A549 (cell line): ENCODE measurements around the gene PMM2. TPM values are rescaled to one million over a fixed set of nuclear protein-coding genes. Genes with fewer than 3 reads are reported as not detected.

Source experiments
- polyA plus RNA-seq, 4 experiments: library from polyadenylated mRNA; depleted of rRNA in 3 of 4; stranded (reverse); fragments of >200 nt; fragmentation: RNase III in 1 of 4; extraction: RNeasy Plus Mini Kit Qiagen cat#74134 plus additional on column Dnase treatment in 1 of 4; gene quantifications; 2 replicates in 3 of 4; 3 replicates in 1 of 4; pipeline ENCODE4 v1.2.3, GENCODE V29; 2011 to 2017

Gene PMM2
- polyA plus RNA-seq, 2 of the 4 experiments (the other 2 are of a cell fraction) = 56.6 to 72.4 TPM

Other genes with a start within 250 kb of the PMM2 start
- not detected in 2 replicates for gene TMEM114, start 207.3 kb upstream of the PMM2 start, polyA plus RNA-seq (2011; rRNA removed)
- not detected in 3 replicates for gene TMEM114, start 207.3 kb upstream of the PMM2 start, polyA plus RNA-seq (2017; fragmentation: RNase III; extraction: RNeasy Plus Mini Kit Qiagen cat#74134 plus additional on column Dnase treatment)
- 36.7 and 40.9 TPM in 2 replicates for gene METTL22, start 176.1 kb upstream of the PMM2 start, polyA plus RNA-seq (2011; rRNA removed)
- gene METTL22, start 176.1 kb upstream of the PMM2 start, polyA plus RNA-seq (2017; fragmentation: RNase III; extraction: RNeasy Plus Mini Kit Qiagen cat#74134 plus additional on column Dnase treatment) = 18.6 to 22.8 TPM (median 21.0 TPM) in 3 replicates
- gene ABAT, start 123.2 kb upstream of the PMM2 start, polyA plus RNA-seq (2011; rRNA removed) = 1.2 and 1.3 TPM in 2 replicates
- gene ABAT, start 123.2 kb upstream of the PMM2 start, polyA plus RNA-seq (2017; fragmentation: RNase III; extraction: RNeasy Plus Mini Kit Qiagen cat#74134 plus additional on column Dnase treatment) = 0.60 to 0.68 TPM (median 0.66 TPM) in 3 replicates
- 10.9 and 12.1 TPM in 2 replicates for gene TMEM186, start 200 bp upstream of the PMM2 start, polyA plus RNA-seq (2011; rRNA removed)
- gene TMEM186, start 200 bp upstream of the PMM2 start, polyA plus RNA-seq (2017; fragmentation: RNase III; extraction: RNeasy Plus Mini Kit Qiagen cat#74134 plus additional on column Dnase treatment) = 11.5 to 12.7 TPM (median 12.0 TPM) in 3 replicates
- 47.8 and 53.9 TPM in 2 replicates for gene CARHSP1, start 71.2 kb downstream of the PMM2 start, polyA plus RNA-seq (2011; rRNA removed)
- gene CARHSP1, start 71.2 kb downstream of the PMM2 start, polyA plus RNA-seq (2017; fragmentation: RNase III; extraction: RNeasy Plus Mini Kit Qiagen cat#74134 plus additional on column Dnase treatment) = 137 to 173 TPM (median 172 TPM) in 3 replicates
- not detected in 2 replicates for gene LITAFD, start 84.5 kb downstream of the PMM2 start, polyA plus RNA-seq (2011; rRNA removed)
- gene LITAFD, start 84.5 kb downstream of the PMM2 start, polyA plus RNA-seq (2017; fragmentation: RNase III; extraction: RNeasy Plus Mini Kit Qiagen cat#74134 plus additional on column Dnase treatment) = not detected in 3 replicates
- gene USP7, start 166.1 kb downstream of the PMM2 start, polyA plus RNA-seq (2011; rRNA removed) = 39.6 and 78.6 TPM in 2 replicates
- 65.7 to 66.6 TPM (median 65.9 TPM) in 3 replicates for gene USP7, start 166.1 kb downstream of the PMM2 start, polyA plus RNA-seq (2017; fragmentation: RNase III; extraction: RNeasy Plus Mini Kit Qiagen cat#74134 plus additional on column Dnase treatment)